Coronary artery (tissue), 2 donors: ENCODE data around the gene IL18BP.

ENCODE experiments used
- DNase-seq: peaks from one replicate; pipeline ENCODE4 v3.0.0-alpha.2; 2017; ENCODE audit warnings: low spot score
- H3K27ac ChIP-seq, 2 donors: fragments of 200-600 bp; sonication (generic); one replicate each; pipeline ENCODE4 v1.5.1; 2016 to 2019
- H3K4me3 ChIP-seq: fragments of 200-600 bp; sonication (generic); 2 replicates; pipeline ENCODE4 v1.5.1; 2016; ENCODE audit warnings: mild to moderate bottlenecking, moderate library complexity
- TF ChIP-seq, protein P1 (sequence below): fragments of 200-600 bp; sonication (generic); IDR thresholded peaks from one replicate; pipeline ENCODE4 v1.5.1; 2019; ENCODE audit warnings: antibody characterized with exemption

The IL18BP gene

DNA sequence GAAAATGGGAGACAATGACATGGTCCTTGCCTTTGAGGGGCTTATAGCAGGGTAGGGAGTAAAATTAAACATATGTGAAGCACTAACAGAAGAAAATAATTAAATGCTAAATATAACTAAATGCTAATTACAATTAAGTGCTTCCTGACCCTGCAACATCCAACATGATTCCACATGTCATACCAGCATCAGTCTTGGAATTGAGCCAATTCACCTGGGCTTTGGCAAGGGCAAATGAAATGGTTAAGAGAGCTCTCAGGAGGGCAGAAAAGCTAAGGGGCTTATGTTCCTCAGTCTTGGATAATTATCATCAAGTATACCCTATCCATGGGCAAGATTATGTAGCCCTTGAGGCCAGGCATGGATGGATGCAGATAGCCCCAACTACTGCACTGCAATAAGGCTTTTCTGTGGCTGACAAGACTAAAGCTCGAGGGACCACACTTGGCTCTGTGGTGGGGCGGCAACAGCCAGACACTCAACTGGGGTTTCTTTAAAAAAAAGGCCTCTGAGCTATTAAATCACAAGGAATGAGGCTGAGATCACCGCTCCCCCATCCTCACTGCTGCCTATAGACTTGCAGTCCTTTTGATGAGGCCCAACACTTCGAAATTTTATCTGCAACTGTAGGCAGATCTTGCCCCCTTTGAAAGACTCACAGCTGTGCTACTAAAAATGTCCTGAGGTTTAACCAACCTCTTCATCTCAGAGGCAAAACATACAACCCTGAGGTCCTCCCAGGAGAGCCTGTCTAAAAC is 39.0 kb downstream of the IL18BP start:
- peak overlapping the region; percentile 73 for H3K4me3 ChIP-seq
- no peak for DNase-seq
- H3K27ac ChIP-seq = peak overlapping the region; percentile 95
- TF ChIP-seq, protein P1, sequence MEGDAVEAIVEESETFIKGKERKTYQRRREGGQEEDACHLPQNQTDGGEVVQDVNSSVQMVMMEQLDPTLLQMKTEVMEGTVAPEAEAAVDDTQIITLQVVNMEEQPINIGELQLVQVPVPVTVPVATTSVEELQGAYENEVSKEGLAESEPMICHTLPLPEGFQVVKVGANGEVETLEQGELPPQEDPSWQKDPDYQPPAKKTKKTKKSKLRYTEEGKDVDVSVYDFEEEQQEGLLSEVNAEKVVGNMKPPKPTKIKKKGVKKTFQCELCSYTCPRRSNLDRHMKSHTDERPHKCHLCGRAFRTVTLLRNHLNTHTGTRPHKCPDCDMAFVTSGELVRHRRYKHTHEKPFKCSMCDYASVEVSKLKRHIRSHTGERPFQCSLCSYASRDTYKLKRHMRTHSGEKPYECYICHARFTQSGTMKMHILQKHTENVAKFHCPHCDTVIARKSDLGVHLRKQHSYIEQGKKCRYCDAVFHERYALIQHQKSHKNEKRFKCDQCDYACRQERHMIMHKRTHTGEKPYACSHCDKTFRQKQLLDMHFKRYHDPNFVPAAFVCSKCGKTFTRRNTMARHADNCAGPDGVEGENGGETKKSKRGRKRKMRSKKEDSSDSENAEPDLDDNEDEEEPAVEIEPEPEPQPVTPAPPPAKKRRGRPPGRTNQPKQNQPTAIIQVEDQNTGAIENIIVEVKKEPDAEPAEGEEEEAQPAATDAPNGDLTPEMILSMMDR = no peak

DNA sequence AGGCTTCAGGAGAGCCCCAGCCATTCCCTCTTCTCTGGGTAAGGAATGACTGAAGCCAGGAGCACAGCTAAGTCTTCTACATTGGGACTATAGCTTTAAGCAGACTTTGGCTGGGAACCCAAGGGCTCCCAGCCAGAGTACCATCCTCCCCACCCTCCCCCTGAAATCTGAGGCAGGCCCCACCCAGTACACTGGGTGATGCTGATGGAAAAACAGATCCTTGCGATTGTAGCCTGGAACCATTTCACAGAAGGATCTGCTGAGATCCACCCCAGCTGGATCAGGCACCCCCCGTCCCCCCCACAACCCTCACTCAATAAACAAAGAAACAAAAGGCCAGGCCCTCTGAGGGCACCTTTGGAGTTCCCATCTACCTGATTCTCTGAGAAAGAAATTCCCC is 39.8 kb downstream of the IL18BP start:
- peak; percentile 86 for DNase-seq
- TF ChIP-seq, protein P1 = no peak
- H3K27ac ChIP-seq = peak overlapping the region; percentile 95
- H3K4me3 ChIP-seq = peak overlapping the region; percentile 73

DNA sequence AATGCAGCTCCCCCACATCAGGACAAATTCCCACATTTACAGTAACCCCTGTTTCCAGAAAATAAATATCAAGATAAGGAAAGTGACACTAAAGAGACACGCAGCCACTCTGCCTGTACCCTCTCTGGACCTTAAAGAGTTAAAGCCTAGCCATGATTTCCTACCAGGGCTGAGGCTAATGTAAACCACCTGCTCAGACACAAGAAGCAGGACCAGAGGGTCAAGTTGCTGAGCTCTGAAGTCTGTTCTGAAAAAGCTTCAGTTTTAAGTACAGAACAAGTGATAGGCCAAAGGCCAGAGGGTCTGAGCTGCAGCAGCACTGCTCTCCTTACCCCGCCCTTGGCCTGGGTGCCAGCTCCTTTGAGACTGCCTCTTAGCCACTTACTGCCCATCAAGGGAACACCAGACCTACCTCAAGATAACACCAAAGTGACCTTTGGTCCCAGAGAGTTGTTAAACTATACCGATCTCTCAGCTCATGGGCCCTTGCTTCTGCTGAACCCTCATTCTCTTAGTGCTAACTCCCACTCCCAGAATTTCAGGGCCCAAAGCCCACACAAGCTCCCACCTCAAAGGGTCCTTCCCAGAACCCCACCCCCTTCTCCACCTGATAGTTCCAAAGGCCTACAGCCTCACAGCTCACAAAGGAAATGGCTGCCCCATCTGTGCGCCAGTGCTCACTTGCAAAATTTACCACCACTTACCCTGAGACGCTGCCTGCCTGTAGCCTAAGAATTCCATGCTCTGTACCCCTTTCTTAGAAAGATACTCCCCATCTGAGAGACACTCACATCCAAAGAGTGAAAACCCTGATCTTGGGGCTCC is 40.5 kb downstream of the IL18BP start:
- TF ChIP-seq, protein P1 = no peak
- Histone ChIP-seq H3K27ac (peak overlapping the region; percentile 95), H3K4me3 (peak overlapping the region; percentile 73)
- DNase-seq = no peak

DNA sequence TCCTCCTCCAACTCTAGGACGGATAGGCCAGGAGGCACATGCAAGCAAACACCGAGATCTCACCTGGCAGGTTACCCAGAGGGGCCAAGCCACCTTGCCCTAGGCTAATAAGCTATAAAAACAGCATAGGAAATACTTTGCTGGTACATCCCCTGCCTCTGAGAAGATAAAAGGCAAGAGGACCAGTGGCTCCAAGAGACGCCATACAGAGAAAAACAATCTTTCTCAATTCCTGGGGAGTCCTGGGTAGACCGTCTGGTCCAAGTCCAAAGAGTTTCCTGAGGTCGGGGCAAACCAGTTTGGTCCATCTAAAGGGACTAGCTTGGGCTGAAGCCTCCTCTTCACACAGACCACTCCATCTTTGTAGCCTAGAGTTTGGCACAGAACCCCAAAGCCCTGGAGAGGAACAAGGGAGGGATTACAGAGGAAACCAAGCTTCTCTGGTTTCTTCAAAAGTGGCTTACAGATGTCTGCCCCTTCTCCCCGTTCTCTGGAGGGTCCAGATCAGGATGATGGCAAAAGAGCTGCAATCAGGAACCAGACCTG is 41.2 kb downstream of the IL18BP start:
- TF ChIP-seq, protein P1 = no peak
- Histone ChIP-seq H3K4me3 (peak overlapping the region; percentile 73), H3K27ac (peak overlapping the region; percentile 95)
- no peak for DNase-seq

DNA sequence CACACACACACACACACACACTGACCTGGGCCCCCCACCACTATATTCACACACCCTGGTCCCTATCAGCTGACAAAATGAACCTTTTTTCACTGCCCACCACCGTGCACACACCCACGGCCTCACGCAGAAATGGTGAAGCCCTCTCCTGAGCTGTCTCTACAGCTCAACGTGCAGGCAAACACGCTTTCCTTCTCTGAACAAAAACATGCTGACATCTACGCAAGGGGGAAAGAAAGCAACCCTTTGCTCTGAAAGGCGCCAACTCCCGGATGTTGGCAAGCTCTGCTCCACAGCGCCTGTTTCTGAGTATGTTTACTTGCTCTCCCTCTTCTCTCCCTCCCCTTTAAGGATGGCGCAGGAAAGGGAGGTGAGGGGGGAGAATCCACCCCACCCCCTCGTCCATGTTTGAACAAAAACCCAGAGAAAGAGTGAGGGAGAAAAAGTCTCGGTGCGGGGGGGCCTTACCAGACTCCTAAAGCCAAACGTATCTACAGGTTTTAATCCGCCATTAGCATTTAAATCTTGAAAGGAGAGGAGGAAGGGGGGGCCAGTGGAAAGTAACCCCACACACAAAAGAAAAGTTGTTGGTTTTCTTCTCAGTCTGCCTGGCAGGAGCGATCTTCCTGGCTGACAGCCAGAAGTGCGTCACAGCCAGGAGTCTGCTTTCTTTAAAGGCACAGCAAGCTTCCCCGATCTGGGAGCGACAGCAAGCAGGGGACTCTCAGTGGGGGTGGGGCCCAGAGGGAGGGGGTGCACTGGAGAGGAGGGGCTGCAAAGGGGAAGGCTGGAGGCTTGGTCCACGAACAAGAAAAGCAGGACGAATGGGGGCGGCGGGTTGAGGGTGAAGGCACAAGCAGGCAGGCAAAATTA is 42.0 kb downstream of the IL18BP start:
- Histone ChIP-seq H3K4me3 (peak overlapping the region; percentile 73), H3K27ac (peak overlapping the region; percentile 95)
- TF ChIP-seq, protein P1 = no peak
- peak; percentile 95 for DNase-seq

DNA sequence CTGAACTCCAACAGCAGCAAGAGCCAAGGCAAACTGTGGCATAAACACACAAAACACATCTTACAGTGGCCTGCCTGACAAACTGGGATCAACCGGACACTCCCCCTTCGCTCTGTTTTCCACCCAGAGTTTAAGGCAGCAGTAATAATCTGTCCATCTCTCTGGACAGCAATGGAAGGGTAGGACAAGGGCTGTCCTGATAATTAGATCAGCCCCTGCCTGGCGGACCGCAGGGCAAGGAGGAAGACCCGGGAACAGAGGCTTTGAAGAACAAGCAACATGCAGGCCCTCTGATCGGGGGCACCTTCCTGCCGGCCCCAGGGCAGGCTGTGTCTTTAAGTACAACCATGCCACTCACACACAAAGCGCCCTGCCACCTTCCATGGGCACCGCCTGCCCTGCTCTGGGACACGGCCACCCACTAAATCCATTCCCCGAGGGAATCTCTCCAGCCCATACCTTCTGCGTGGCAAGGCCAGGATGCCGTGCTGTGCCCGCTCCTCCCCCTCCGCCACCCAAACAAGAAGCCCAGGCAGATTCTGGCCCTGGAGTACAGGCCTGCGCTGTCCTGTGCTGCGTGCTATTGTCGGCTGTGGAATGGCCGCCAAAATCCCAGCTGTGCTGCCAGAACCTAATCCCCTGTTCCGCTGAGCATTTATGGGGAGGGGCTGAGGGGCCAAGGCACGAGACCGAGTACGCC is 42.8 kb downstream of the IL18BP start:
- DNase-seq = peak; percentile 89

More for the DNA sequence above, 42.8 kb downstream of the IL18BP start:
- TF ChIP-seq, protein P1 = no peak
- Histone ChIP-seq H3K27ac (peak overlapping the region; percentile 95), H3K4me3 (peak overlapping the region; percentile 73)
